ENCODE measurements around the gene TRH.

DNA sequence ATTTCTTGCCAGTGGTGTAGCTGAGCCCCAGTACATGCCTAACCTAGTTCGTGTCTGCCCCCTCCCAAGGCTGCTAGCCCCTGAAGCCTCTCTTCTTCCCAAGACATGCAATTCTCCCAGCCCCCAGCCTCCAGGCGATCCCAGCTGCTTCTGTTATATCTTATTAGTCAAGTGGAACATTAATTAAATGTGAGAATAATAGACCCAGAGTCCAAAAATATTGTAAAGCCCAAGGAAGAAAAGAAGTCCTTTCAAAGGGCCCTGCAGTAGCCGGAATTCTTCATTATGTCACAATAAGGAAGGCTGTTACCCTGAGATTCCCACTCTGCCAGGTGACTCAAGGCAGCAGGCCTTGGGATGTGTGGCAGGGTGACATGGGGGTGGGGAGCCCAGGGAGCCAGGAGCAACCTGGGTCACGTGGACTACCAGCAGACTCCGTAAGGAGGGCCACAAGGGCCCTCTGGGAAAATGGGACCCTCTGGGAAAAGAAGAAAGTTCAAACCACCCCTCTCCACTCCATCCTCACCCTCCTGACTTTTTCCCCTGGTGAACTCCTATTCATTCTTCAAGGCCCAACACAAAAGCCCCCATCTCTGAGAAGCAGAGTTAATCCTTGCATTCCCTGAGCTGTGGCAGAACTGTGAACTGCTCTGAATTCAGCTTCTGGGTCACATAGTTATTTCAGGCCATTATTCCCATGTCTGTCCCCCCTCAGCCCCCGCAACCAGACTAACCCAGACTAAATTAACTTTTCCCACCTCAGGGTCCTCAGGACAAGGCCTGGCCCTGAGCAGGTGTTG, 21.8 kb upstream of the TRH start:
- TF ChIP-seq, protein P1, sequence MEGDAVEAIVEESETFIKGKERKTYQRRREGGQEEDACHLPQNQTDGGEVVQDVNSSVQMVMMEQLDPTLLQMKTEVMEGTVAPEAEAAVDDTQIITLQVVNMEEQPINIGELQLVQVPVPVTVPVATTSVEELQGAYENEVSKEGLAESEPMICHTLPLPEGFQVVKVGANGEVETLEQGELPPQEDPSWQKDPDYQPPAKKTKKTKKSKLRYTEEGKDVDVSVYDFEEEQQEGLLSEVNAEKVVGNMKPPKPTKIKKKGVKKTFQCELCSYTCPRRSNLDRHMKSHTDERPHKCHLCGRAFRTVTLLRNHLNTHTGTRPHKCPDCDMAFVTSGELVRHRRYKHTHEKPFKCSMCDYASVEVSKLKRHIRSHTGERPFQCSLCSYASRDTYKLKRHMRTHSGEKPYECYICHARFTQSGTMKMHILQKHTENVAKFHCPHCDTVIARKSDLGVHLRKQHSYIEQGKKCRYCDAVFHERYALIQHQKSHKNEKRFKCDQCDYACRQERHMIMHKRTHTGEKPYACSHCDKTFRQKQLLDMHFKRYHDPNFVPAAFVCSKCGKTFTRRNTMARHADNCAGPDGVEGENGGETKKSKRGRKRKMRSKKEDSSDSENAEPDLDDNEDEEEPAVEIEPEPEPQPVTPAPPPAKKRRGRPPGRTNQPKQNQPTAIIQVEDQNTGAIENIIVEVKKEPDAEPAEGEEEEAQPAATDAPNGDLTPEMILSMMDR (IDR thresholded peaks at IDR 0.05): no peak
- TF ChIP-seq POLR2A (IDR thresholded peaks at IDR 0.05): no peak

Measured in ovary (tissue), 3 donors.